Measurements from ENCODE around the gene SLC25A30.
A peak's percentile ranks its signal among the peaks of the same experiment; 100 is the strongest.

The SLC25A30 gene

DNA sequence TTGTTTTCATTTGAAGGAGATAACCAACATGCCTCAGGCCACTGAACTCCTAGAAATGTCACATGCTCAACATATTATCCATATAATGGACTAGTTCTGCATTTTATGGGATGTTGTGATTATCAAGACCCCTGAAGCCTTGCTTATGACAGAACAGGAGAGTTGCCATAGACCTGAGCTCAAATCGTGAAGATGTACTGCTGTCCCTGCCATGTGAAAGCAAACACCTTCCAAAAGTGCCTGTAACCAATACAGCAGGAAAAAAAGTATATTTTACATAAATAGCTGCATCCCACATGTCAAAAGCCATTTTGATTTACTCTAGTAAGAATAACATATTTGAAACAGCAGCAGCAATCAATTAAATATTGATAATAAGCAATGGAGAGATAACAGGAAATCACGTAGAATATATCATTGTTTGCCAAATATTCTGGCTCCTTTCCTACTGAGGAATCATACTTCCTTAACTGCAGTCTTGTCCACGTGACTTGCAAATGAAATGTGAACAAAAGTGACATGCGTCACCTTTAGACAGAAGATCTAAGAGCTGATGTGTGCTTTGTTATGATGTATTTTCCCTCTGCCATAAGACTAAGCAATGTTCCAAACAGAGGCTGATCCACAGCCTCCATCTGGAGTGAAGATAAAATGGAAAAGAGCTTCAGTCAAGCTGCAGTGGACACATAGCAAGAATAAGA is 33.5 kb downstream of the SLC25A30 start:
- no peak for TF ChIP-seq CTCF (IDR thresholded peaks at IDR 0.05)

GRCh38 chr13:45381196-45381595 is 37.0 kb downstream of the SLC25A30 start:
- no peak for TF ChIP-seq CTCF (IDR thresholded peaks at IDR 0.05)

GRCh38 chr13:45374917-45375316 is 43.3 kb downstream of the SLC25A30 start:
- TF ChIP-seq CTCF (IDR thresholded peaks at IDR 0.05): no peak

DNA sequence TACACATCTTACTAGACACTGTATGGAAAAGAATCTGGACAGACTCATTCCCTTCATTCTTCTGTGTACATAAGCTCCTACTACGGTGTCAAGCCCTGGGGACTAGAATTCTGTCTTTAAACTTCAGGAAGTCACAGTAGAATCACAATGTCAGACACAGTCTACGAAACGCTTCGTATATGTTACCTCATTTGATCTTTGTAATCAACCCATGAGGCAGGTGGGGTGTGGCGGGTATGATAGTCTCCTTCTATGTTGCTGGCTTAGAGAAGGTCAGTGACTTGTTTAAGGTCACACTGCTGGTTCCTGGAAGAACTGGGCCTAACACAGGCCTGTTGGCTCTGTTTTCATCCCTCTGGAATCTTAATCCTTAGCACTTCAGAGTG is 45.0 kb downstream of the SLC25A30 start:
- no peak for TF ChIP-seq CTCF (IDR thresholded peaks at IDR 0.05)

DNA sequence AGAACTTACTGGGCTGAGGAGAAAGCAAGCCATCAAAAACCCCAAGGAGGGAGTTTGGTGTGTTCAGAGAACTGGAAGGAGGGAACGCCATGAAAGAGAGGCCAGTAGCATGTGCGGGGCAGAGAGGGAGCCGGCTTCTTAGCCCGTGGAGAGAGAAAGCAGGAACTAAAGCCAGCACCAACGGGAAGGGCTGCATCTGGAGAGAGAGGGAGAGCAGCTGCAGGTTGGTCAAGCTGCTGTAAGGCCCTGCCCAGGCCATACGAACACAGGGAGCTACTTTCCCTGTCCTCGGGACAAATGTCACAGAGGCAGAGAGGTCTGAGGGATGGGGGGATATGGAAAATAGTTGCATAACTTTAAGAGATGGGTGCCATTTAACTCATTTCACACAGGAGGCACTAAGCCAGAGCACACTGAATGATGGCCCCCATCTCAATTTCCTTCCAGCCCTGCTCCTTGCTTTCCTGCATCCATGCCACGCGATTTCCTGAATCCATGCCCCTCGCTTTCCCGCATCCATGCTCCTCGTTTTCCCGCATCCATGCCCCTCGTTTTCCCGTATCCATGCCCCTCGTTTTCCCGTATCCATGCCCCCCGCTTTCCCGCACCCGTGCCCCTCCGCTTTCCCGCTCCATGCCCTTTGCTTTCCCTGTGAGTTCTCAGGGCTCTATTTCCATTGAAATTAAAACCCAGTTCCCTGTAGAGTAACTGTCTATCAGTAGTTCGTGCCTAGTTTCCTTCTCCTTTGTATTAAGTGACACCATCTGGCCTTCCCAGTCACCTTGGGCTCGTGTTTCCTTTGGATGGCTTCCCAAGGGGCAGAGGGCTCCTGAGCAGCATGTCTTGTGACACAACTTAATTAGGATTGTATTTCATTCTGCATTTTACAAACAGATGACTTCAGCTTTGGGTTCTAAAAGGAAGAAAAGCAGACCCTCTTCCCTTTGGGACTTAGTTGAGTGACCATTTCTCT is 45.7 kb downstream of the SLC25A30 start:
- TF ChIP-seq CTCF (IDR thresholded peaks at IDR 0.05): no peak

DNA sequence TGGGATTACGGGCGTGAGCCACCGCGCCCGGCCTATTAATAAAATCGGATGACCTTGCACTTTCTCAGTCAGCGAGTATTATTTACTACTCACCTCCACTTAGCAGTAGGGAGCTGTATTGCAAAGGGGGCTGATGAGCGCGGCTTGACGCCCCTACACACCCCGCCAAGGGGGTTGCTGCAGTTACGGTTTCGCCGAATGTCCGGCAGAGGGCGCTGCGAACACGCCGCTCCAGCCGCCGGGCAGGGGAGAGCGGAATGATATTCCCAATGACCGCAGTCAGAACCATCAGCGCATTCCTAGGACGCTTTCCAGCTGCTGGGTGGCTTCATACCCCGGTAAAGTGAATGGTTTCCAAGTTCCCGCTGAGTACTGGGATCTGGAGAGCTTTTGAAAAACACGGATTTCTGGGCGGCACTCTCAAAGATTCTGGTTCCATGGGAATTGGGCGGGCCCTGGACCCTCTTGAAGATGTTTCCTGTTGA is 47.2 kb downstream of the SLC25A30 start:
- peak; percentile 89 for TF ChIP-seq CTCF (IDR thresholded peaks at IDR 0.05)

DNA sequence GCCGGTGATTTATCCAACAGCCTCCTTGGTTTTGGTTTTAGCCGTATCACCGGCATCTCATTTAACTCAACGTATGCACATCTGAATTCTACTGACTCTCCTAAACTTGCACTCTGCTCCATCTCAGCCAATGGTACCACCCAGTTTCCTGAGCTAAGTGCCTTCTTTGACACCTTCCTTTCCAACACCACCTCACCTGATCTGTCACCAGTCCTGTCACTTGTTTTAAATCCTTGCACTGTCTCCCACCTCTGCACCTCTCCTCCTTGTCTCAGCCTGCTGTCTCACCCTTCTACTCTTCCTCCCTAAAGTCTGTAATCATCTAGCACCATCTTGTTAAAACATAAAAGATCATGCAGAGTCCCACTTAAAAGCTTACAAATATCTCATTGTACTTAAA is 49.1 kb downstream of the SLC25A30 start:
- no peak for TF ChIP-seq CTCF (IDR thresholded peaks at IDR 0.05)

Data from LNCAP (cell line).